ENCODE data around the gene NUBP2. TPM values are rescaled to one million over a fixed set of nuclear protein-coding genes. Genes with fewer than 3 reads are reported as not detected.

NUBP2 gene
- total RNA-seq, 1 experiment from 2014 or later = 152 TPM

GRCh38 chr16:1825381-1825863 lies 42.7 kb downstream of the NUBP2 start:
- no peak for DNase-seq
- Histone ChIP-seq H3K27me3 (ENCODE audit: control insufficient read depth, insufficient read depth, low read length) (peaks cover 2% of the 10 kb centered on the region; the same call in 1 of the 2 replicates), H3K4me3 (ENCODE audit: insufficient read depth, low read depth, low read length) (peak overlapping the region; percentile 96; the same call in 1 of the 2 replicates), H3K36me3 (replicated peaks; ENCODE audit: control insufficient read depth, insufficient read depth, low read length) (peaks cover 1% of the 10 kb centered on the region)

- DNase-seq = no peak
- Histone ChIP-seq H3K36me3 (replicated peaks; ENCODE audit: control insufficient read depth, insufficient read depth, low read length) (peaks cover 1% of the 10 kb centered on the region), H3K27me3 (ENCODE audit: control insufficient read depth, insufficient read depth, low read length) (peaks cover 2% of the 10 kb centered on the region; the same call in 1 of the 2 replicates), H3K4me3 (ENCODE audit: insufficient read depth, low read depth, low read length) (peak overlapping the region; percentile 96)
These were observed 43.3 kb downstream of the NUBP2 start for GRCh38 chr16:1825864-1826690.

DNA sequence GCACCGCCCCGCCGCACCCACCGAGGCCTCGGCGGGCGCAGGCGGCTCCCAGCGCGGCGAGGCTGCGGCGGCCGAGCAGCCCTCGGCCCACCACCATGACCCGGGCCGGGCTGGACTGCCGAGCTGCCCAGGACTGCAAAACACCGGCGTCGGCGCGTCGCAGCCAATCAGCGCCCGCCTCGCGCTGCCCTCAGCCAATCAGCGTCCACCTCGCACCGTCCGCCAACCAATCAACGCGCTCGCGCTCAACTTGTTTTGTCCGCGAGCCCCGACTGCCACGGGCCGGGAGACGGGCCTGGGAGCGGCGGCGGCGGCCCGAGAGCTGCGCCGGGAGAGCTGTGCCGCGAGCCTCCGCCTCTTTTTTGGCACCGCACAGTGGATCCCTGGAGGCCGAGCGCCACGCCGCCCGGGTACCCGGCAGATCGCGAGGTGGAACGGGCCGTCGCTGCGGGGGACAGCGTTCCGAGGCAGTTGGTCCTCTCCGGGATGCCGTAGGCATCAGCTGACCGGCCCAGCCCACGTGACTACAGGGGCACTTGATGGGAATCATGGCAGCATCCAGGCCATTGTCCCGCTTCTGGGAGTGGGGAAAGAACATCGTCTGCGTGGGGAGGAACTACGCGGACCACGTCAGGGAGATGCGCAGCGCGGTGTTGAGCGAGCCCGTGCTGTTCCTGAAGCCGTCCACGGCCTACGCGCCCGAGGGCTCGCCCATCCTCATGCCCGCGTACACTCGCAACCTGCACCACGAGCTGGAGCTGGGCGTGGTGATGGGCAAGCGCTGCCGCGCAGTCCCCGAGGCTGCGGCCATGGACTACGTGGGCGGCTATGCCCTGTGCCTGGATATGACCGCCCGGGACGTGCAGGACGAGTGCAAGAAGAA lies 44.2 kb downstream of the NUBP2 start, which contains the start of the genes FAHD1 and HAGH:
TSS of gene FAHD1 (plus strand) at position 516 of the 883 bp plus-strand sequence. CDS start at position 549, 33 bp downstream.
TSS of gene HAGH (minus strand) at position 135 of the 883 bp plus-strand sequence. CDS start at position 97, 38 bp downstream.
- DNase-seq = peak; percentile 100
- peaks cover 1% of the 10 kb centered on the region for H3K36me3 ChIP-seq (replicated peaks; ENCODE audit: control insufficient read depth, insufficient read depth, low read length)
- peaks cover 2% of the 10 kb centered on the region; the same call in 1 of the 2 replicates for H3K27me3 ChIP-seq (ENCODE audit: control insufficient read depth, insufficient read depth, low read length)
- H3K4me3 ChIP-seq (ENCODE audit: insufficient read depth, low read depth, low read length) = peak within 1 kb of the TSS; percentile 96

DNA sequence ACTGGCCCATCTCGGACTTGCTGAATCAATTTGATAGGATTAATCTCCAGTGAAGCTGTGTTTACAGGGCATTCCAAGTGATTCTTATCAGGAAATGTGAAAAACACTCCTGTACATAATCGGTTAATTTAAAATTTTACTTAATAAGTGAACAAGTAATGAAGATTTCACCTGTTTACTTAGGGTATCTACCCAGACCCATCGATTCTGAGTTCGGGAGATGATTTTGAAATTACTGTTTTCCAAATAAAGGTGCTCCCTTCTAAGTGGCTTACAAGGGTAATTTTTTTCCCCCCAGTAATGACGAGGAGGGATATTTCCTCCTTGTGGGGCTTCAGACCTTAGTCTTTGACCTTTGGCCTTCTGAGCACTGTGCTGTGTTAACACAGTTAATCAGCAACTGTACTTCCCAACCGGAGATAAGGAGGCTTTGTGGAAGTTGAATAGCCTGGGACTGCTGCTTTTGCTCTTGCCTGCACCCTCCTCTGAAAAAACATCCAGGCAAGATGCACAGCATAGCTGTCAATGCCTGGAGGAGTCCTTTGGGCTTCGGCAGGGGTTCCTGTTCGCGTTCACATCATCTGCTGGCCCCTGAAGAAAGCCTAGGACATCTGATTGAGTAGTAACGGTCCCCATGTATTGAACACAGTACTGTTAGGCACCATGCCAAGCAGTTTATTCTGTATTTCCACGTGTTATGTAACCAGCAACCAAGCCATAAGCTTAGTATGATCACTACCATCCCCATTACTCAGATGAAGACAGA lies 46.1 kb downstream of the NUBP2 start:
- Histone ChIP-seq H3K4me3 (ENCODE audit: insufficient read depth, low read depth, low read length) (no peak overlapping the region), H3K36me3 (replicated peaks; ENCODE audit: control insufficient read depth, insufficient read depth, low read length) (no peaks in the 10 kb centered on the region; the same call in none of the 2 replicates), H3K27me3 (ENCODE audit: control insufficient read depth, insufficient read depth, low read length) (peaks cover 2% of the 10 kb centered on the region; the same call in 1 of the 2 replicates)
- DNase-seq = no peak

DNA sequence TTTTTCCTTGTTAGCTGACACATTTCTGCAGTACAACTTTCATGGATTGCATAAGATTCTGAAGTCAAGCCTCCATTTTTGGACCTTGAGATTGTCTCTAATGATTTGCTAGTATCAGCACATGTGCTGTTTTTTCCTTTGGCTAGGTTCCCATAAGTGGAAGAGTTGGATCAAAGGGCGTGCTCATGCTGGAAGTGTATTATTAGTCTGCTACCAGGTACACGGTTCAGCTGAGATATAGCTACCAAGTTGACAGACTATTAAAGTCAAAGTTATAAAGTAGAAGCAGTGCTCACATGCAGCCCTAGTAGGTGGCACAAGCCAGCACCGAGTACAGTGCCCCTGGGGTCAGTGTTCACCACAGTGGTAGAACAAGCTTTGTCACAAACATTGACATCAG lies 47.5 kb downstream of the NUBP2 start:
- Histone ChIP-seq H3K27me3 (ENCODE audit: control insufficient read depth, insufficient read depth, low read length) (peaks cover 2% of the 10 kb centered on the region; the same call in 1 of the 2 replicates), H3K4me3 (ENCODE audit: insufficient read depth, low read depth, low read length) (no peak overlapping the region), H3K36me3 (replicated peaks; ENCODE audit: control insufficient read depth, insufficient read depth, low read length) (no peaks in the 10 kb centered on the region; the same call in none of the 2 replicates)
- DNase-seq = no peak

GRCh38 chr16:1831186-1832075 lies 48.7 kb downstream of the NUBP2 start:
- DNase-seq = no peak
- no peak overlapping the region for H3K4me3 ChIP-seq (ENCODE audit: insufficient read depth, low read depth, low read length)
- H3K27me3 ChIP-seq (ENCODE audit: control insufficient read depth, insufficient read depth, low read length) = no peaks in the 10 kb centered on the region
- no peaks in the 10 kb centered on the region; the same call in none of the 2 replicates for H3K36me3 ChIP-seq (replicated peaks; ENCODE audit: control insufficient read depth, insufficient read depth, low read length)

DNA sequence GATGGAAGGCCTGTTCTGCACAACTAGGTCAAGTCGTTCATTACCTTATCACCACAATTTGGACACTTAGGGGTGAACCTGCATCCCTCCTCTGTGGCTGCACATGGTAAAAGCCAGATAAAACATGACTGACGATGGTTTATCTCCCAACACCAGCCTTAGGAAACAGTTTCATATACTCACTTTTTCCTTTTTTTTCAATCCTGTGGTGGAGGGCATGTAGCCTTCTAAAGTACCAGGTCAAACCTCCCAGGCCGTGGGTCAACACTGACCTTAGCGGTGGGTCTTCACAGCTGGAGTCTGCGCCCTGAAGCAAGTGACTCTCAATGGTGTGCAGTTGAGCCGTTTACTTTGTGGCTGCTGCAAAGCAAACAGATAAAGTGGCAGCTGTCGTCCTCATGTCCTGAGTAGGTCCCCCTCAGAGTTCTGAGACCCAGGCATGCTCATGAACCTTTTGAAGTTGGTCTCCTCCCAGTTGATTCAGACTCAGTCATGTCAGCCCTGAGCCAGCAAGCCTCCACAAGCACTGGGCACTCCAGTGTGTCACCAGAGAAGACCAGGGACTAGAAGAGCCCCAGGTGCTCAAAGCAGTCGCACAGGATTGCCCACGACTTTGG lies 50.2 kb downstream of the NUBP2 start:
- Histone ChIP-seq H3K4me3 (ENCODE audit: insufficient read depth, low read depth, low read length) (no peak overlapping the region), H3K27me3 (ENCODE audit: control insufficient read depth, insufficient read depth, low read length) (no peaks in the 10 kb centered on the region), H3K36me3 (replicated peaks; ENCODE audit: control insufficient read depth, insufficient read depth, low read length) (no peaks in the 10 kb centered on the region; the same call in none of the 2 replicates)
- DNase-seq = no peak

DNA sequence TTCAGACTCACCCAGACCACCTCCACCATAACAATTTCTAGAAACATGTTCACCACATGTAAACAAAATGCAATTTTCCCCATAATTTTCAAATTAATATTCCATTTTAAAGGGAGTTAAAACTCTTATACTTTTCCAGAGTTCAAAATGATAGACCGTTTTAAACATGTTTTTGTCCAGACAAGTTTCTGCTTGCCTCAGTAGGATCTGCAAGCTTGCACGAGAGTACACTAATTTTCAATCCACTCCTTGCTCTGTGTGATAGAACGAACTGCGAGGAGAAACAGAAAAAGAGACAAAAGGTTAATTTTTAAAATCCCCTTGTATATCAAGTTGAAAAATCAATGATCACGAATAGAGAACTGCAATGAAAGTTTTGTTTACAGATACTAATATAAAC lies 51.3 kb downstream of the NUBP2 start:
- no peak for DNase-seq
- Histone ChIP-seq H3K27me3 (ENCODE audit: control insufficient read depth, insufficient read depth, low read length) (no peaks in the 10 kb centered on the region), H3K36me3 (replicated peaks; ENCODE audit: control insufficient read depth, insufficient read depth, low read length) (no peaks in the 10 kb centered on the region; the same call in 1 of the 2 replicates), H3K4me3 (ENCODE audit: insufficient read depth, low read depth, low read length) (no peak overlapping the region)

Other genes starting within 250 kb of the NUBP2 start
- 0.42 TPM in 1 of 2 replicates, not detected in the other for gene TMEM204, start 249.3 kb upstream of the NUBP2 start, total RNA-seq (2014; rRNA removed; shearing (Covaris generic))
- 13.5 and 18.0 TPM in 2 replicates for gene IFT140, start 170.9 kb upstream of the NUBP2 start, total RNA-seq (2014; rRNA removed; shearing (Covaris generic))
- gene CRAMP1, start 170.6 kb upstream of the NUBP2 start, total RNA-seq (2014; rRNA removed; shearing (Covaris generic)) = 9.9 and 15.1 TPM in 2 replicates
- 97.4 and 126 TPM in 2 replicates for gene JPT2, start 104.7 kb upstream of the NUBP2 start, total RNA-seq (2014; rRNA removed; shearing (Covaris generic))
- gene MAPK8IP3, start 76.8 kb upstream of the NUBP2 start, total RNA-seq (2014; rRNA removed; shearing (Covaris generic)) = 35.2 and 44.9 TPM in 2 replicates
- gene NME3, start 11.4 kb upstream of the NUBP2 start, total RNA-seq (2014; rRNA removed; shearing (Covaris generic)) = 147 and 179 TPM in 2 replicates
- 12.7 and 15.3 TPM in 2 replicates for gene EME2, start 10.2 kb upstream of the NUBP2 start, total RNA-seq (2014; rRNA removed; shearing (Covaris generic))
- 304 and 324 TPM in 2 replicates for gene MRPS34, start 9.8 kb upstream of the NUBP2 start, total RNA-seq (2014; rRNA removed; shearing (Covaris generic))
- gene SPSB3, start 389 bp upstream of the NUBP2 start, total RNA-seq (2014; rRNA removed; shearing (Covaris generic)) = 43.3 and 60.4 TPM in 2 replicates
- gene IGFALS, start 10.7 kb downstream of the NUBP2 start, total RNA-seq (2014; rRNA removed; shearing (Covaris generic)) = not detected in 2 replicates
- 45.6 and 51.8 TPM in 2 replicates for gene HAGH, start 43.9 kb downstream of the NUBP2 start, total RNA-seq (2014; rRNA removed; shearing (Covaris generic))
- gene FAHD1, start 44.2 kb downstream of the NUBP2 start, total RNA-seq (2014; rRNA removed; shearing (Covaris generic)) = 18.2 and 26.1 TPM in 2 replicates
- 6.4 and 7.9 TPM in 2 replicates for gene MEIOB, start 89.2 kb downstream of the NUBP2 start, total RNA-seq (2014; rRNA removed; shearing (Covaris generic))
- gene HS3ST6, start 135.5 kb downstream of the NUBP2 start, total RNA-seq (2014; rRNA removed; shearing (Covaris generic)) = not detected in 2 replicates
- 13.2 and 16.1 TPM in 2 replicates for gene MSRB1, start 160.2 kb downstream of the NUBP2 start, total RNA-seq (2014; rRNA removed; shearing (Covaris generic))
- gene RPL3L, start 171.7 kb downstream of the NUBP2 start, total RNA-seq (2014; rRNA removed; shearing (Covaris generic)) = 0.44 TPM in 1 of 2 replicates, not detected in the other
- gene NDUFB10, start 176.6 kb downstream of the NUBP2 start, total RNA-seq (2014; rRNA removed; shearing (Covaris generic)) = 305 and 403 TPM in 2 replicates
- 4,719 and 5,018 TPM in 2 replicates for gene RPS2, start 181.9 kb downstream of the NUBP2 start, total RNA-seq (2014; rRNA removed; shearing (Covaris generic))
- not detected in 2 replicates for gene RNF151, start 183.9 kb downstream of the NUBP2 start, total RNA-seq (2014; rRNA removed; shearing (Covaris generic))
- 91.7 and 104 TPM in 2 replicates for gene TBL3, start 189.1 kb downstream of the NUBP2 start, total RNA-seq (2014; rRNA removed; shearing (Covaris generic))
- gene NOXO1, start 198.5 kb downstream of the NUBP2 start, total RNA-seq (2014; rRNA removed; shearing (Covaris generic)) = 1.3 TPM in 1 of 2 replicates, not detected in the other
- 75.1 and 77.8 TPM in 2 replicates for gene GFER, start 201.2 kb downstream of the NUBP2 start, total RNA-seq (2014; rRNA removed; shearing (Covaris generic))
- gene SYNGR3, start 207.0 kb downstream of the NUBP2 start, total RNA-seq (2014; rRNA removed; shearing (Covaris generic)) = 38.6 and 60.0 TPM in 2 replicates
- gene ZNF598, start 226.9 kb downstream of the NUBP2 start, total RNA-seq (2014; rRNA removed; shearing (Covaris generic)) = 28.4 and 30.8 TPM in 2 replicates
- gene NPW, start 236.8 kb downstream of the NUBP2 start, total RNA-seq (2014; rRNA removed; shearing (Covaris generic)) = 2.0 and 2.3 TPM in 2 replicates
- 14.0 and 17.1 TPM in 2 replicates for gene NHERF2, start 243.9 kb downstream of the NUBP2 start, total RNA-seq (2014; rRNA removed; shearing (Covaris generic))

Data from H7 (cell line).